Stimulated activated CD8-positive, alpha-beta memory T cell treated with anti-CD3 and anti-CD28 coated beads, Interleukin-4, amount 100 ng/mL, for 1 hour (primary cell): ENCODE data around the gene AVPI1.

Experiments
- DNase-seq, 2 donors: peaks; one replicate each; pipeline ENCODE4 v3.0.0-alpha.2; 2020; ENCODE audit warnings: low read depth in 2 of 2, low spot score in 1 of 2

Gene AVPI1

GRCh38 chr10:97686962-97687784 lies at the start of gene AVPI1:
TSS of gene AVPI1 (minus strand) at chr10:97687241. CDS start at chr10:97679905, 7,336 bp downstream.
- peak; percentile 89 to 91 for DNase-seq

- DNase-seq = no peak
These were observed 49.4 kb upstream of the AVPI1 start for GRCh38 chr10:97736403-97736901.

GRCh38 chr10:97734021-97734420 lies 47.0 kb upstream of the AVPI1 start:
- DNase-seq = no peak

GRCh38 chr10:97733256-97733655 lies 46.2 kb upstream of the AVPI1 start:
- no peak for DNase-seq

- DNase-seq = no peak
These were observed 45.0 kb upstream of the AVPI1 start for GRCh38 chr10:97732052-97732359.

- DNase-seq = peak in 1 of 2 donors; percentile 9
These were observed 44.5 kb upstream of the AVPI1 start for GRCh38 chr10:97731346-97732051.

GRCh38 chr10:97729014-97729413 lies 42.0 kb upstream of the AVPI1 start:
- no peak for DNase-seq

- DNase-seq = no peak
These were observed 39.7 kb upstream of the AVPI1 start for GRCh38 chr10:97726636-97727178.

GRCh38 chr10:97724341-97724941 lies 37.4 kb upstream of the AVPI1 start:
- DNase-seq = no peak

- no peak for DNase-seq
These were observed 36.0 kb upstream of the AVPI1 start for GRCh38 chr10:97723001-97723400.

GRCh38 chr10:97721871-97722780 lies 35.1 kb upstream of the AVPI1 start:
- DNase-seq = no peak

- no peak for DNase-seq
These were observed 32.6 kb upstream of the AVPI1 start for GRCh38 chr10:97719602-97720001.

GRCh38 chr10:97718659-97719142 lies 31.7 kb upstream of the AVPI1 start:
- no peak for DNase-seq

GRCh38 chr10:97718178-97718577 lies 31.1 kb upstream of the AVPI1 start:
- no peak for DNase-seq

- DNase-seq = no peak
These were observed 30.6 kb upstream of the AVPI1 start for GRCh38 chr10:97717627-97718026.

- DNase-seq = no peak
These were observed 28.3 kb upstream of the AVPI1 start for GRCh38 chr10:97715259-97715874.

- DNase-seq = no peak
These were observed 27.6 kb upstream of the AVPI1 start for GRCh38 chr10:97714401-97715258.

- peak in 1 of 2 donors; percentile 13 for DNase-seq
These were observed 26.9 kb upstream of the AVPI1 start for GRCh38 chr10:97713826-97714400.

- DNase-seq = no peak
These were observed 26.3 kb upstream of the AVPI1 start, which contains the start of gene MARVELD1 for GRCh38 chr10:97713339-97713825. TSS of gene MARVELD1 (plus strand) at chr10:97713730. CDS start at chr10:97713877, 147 bp downstream.
